Measurements from ENCODE around the gene PAX5. TPM values are rescaled to one million over a fixed set of nuclear protein-coding genes. Genes with fewer than 3 reads are reported as not detected.

PAX5 gene
- polyA plus RNA-seq, 1 of the 3 experiments (the other 2 are of a cell fraction): 0.05 TPM

- DNase-seq: no peak
- Histone ChIP-seq H3K79me2 (ENCODE audit: insufficient read depth) (no peaks in the 10 kb centered on the region), H3K4me3 (ENCODE audit: low read depth in 2 of 2, low read length in 1 of 2) (no peak overlapping the region), H3K4me1 (ENCODE audit: control insufficient read depth in 1 of 2, insufficient read depth in 2 of 2, low read depth in 1 of 2, low read length in 1 of 2) (no peaks in the 10 kb centered on the region), H3K27ac (ENCODE audit: low read depth in 2 of 2, low read length in 1 of 2) (no peak overlapping the region), H3K27me3 (ENCODE audit: insufficient read depth) (peaks cover 6% of the 10 kb centered on the region), H4K20me1 (ENCODE audit: insufficient read depth) (no peaks in the 10 kb centered on the region), H3F3A (replicated peaks; ENCODE audit: insufficient read depth) (no peaks in the 10 kb centered on the region), H3K9me3 (no peaks in the 10 kb centered on the region), H3K9me2 (no peaks in the 10 kb centered on the region), H2AFZ (ENCODE audit: low read depth) (no peak overlapping the region), H3K4me2 (no peak overlapping the region), H3K9ac (no peak overlapping the region), H3K36me3 (replicated peaks in 1 of 2; ENCODE audit: control insufficient read depth in 1 of 2, insufficient read depth in 2 of 2, low read length in 1 of 2) (no peaks in the 10 kb centered on the region)
- CTCF ChIA-PET: interaction anchor here (2.6 kb wide), 1 partner anchor 14 kb away, joined by 10 read pairs; no protein-coding TSS in a partner anchor
- WGBS (ENCODE audit: low lambda C conversion rate): 77% methylated on average over 18 of the region's 23 CpGs
- no peak for TF ChIP-seq ELF1 (IDR thresholded peaks at IDR 0.05)
- no peak for TF ChIP-seq EZH2phosphoT487 (IDR thresholded peaks at IDR 0.05; ENCODE audit: borderline replicate concordance, low read depth)
- TF ChIP-seq TCF12 (IDR thresholded peaks at IDR 0.05): no peak
- TF ChIP-seq USF1 (IDR thresholded peaks at IDR 0.05; ENCODE audit: borderline replicate concordance, low read depth): no peak
- no peak for TF ChIP-seq SMC3 (IDR thresholded peaks at IDR 0.05; ENCODE audit: low read depth, low read length)
- no peak for TF ChIP-seq CTCF (IDR thresholded peaks at IDR 0.05)
- no peak for TF ChIP-seq JUND (IDR thresholded peaks at IDR 0.05)
- no peak for TF ChIP-seq GATA2 (CRISPR knock-in tag; IDR thresholded peaks at IDR 0.05)
- no peak for TF ChIP-seq RAD21 (IDR thresholded peaks at IDR 0.05; ENCODE audit: low read length)
- TF ChIP-seq TAF1 (IDR thresholded peaks at IDR 0.05; ENCODE audit: borderline replicate concordance, low read depth, low read length): no peak
- TF ChIP-seq MXI1 (IDR thresholded peaks at IDR 0.05; ENCODE audit: low read depth, low read length): no peak
- TF ChIP-seq NRF1 (IDR thresholded peaks at IDR 0.05; ENCODE audit: low read depth, low read length): no peak
- no peak for TF ChIP-seq PBX3 (IDR thresholded peaks at IDR 0.05)
- no peak for TF ChIP-seq IRF3 (IDR thresholded peaks at IDR 0.05; ENCODE audit: low read depth, low read length)
- TF ChIP-seq EP300 (IDR thresholded peaks at IDR 0.05; ENCODE audit: borderline replicate concordance in 1 of 2, low read depth in 1 of 2, low read length in 1 of 2): no peak
- TF ChIP-seq NFIC (IDR thresholded peaks at IDR 0.05; ENCODE audit: borderline replicate concordance): no peak
- POLR2A ChIA-PET: no interaction called here
These were observed 175.2 kb downstream of the PAX5 start for GRCh38 chr9:36858805-36859375.
